HG02943 (cell line): ENCODE data around the gene RBMS3.
"Not testable (repeated sequence)": the region's sequence is repeated elsewhere in the genome, so short reads cannot be mapped to it uniquely, and the experiment has no call there.

ENCODE experiments used
- ATAC-seq: cut with Tn5 transposase; IDR thresholded peaks from one replicate; pipeline ENCODE4 v1.9.1; 2021; ENCODE audit warnings: mild to moderate bottlenecking, low read depth, moderate library complexity; ENCODE audit not compliant: unreplicated experiment

Gene RBMS3

DNA sequence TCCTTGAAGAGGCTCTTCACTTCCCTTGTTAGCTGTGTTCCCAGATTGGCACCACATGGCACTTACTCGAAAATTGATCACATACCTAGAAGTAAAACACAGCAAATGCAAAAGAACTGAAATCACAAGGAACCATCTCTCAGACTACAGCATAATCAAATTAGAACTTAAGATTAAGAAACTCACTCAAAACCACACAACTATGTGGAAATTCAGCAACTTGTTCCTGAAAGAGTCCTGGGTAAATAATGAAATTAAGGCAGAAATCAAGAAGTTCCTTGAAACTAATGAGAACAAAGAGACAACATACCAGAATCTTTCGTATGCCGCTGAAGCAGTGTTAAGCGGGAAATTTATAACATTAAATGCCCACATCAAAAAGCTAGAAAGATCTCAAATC lies 759.3 kb downstream of the RBMS3 start:
- no peak for ATAC-seq

GRCh38 chr3:30041481-30041880 lies 760.6 kb downstream of the RBMS3 start:
- not testable (repeated sequence) for ATAC-seq

DNA sequence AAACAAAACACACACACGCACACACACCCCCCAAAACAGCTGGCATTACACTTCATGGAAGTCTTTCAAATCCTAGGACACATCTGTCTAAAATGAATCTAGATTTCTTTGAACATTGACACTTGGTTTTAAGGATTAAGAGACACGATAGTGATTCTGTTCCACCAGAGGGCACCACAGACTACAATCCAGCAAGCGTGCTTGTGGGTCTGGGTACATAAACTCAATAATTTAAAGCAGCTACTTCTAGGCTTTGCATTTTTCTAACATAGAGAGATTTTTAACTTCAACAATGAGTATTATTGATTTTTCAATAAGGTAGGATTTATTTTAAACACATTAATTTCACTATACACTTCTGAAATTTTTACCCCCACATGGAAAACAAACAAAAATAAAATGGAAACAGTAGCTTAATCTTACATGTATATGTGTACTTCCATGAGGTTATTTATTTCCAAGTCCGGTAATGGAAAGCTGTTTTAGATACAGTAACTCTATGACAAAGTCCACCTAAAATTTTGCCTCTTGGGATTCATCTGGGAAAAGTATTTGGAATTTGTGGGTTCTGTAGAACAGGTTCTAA lies 761.5 kb downstream of the RBMS3 start:
- no peak for ATAC-seq

DNA sequence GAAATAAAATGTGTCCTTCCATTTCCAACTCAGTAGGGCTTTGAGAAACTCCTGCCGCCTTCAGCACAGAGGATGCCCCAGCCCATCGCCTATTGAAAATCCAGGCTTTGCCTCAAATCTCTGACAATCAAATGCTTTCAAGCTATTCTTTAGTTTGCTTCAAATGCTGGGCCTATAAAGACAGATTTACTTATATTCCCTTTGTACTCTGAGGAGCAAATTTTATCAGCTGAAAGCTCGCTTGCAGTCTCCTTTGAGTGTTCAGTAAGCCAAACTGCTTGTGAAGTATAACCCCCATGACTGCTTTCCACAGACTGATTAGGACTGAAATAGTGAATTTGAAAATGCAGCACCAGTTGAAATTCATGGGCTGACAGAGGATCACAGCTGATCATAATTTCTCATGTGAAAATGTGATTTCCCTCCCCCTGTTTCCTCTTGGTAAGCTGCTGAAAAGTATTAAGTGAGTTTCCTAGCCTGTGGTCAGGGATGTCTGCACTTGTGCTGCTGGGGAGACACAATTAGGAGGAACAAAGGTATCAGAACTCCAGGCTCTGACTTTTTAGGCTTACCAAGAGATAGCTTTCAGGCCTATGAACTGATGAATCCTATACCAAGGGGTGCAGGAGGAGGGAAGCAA lies 762.2 kb downstream of the RBMS3 start:
- ATAC-seq, result no peak

DNA sequence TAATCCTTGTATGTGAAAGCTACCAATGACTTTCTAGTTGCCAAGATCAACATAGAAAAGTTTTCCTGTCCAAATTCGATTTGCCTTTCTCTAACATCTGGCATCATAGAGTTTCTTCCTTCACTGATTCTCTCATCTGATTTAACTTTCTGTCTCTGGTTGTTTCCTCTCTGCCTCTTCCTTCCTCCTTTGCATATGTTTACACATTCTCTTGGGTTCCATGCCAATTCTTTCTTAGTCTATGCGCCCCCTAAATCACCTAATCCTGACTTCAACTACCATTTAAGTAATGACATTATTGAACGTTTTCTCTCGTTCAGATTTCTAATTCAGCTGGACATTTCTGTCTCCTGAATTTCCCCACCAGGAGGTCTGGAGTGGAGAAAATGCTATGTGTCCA lies 763.6 kb downstream of the RBMS3 start:
- no peak for ATAC-seq

DNA sequence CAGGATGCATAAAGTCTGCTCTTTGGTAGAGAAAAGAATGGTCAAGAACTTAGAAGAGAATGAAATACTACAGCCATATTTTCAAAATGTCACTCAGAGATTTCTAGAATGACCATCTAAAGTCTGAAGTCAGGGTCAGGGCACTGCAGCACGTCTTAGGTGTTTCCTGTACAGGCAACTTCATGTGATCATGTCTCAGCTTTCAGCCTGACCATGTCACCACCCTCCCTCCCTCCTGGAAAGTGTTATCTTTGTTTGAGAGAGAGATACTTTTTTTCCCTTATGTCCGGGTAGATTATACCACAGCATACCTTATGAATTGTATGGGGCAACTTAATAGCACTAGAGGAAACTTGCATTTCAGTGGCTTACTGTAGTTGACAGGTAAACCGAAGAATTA lies 767.6 kb downstream of the RBMS3 start:
- ATAC-seq, result no peak

- not testable (repeated sequence) for ATAC-seq
Observed at GRCh38 chr3:30050116-30050515, 769.2 kb downstream of the RBMS3 start.

- ATAC-seq, result no peak
Observed at GRCh38 chr3:30059240-30059639, 778.4 kb downstream of the RBMS3 start.
